K562 (cell line): ENCODE data around the gene GALNT7. TPM values are rescaled to one million over a fixed set of nuclear protein-coding genes. Genes with fewer than 3 reads are reported as not detected.

ENCODE experiments used
- CHD1 ChIP-seq: fragments of 200-600 bp; sonication (generic); IDR thresholded peaks from one replicate; pipeline ENCODE4 v1.6.1; 2012; ENCODE audit warnings: mild to moderate bottlenecking, moderate library complexity, low read length, inconsistent platforms
- CHD4 ChIP-seq: fragments of 200-600 bp; sonication (generic); IDR thresholded peaks from 3 replicates; pipeline ENCODE4 v1.6.1; 2012; ENCODE audit warnings: low read depth, mild to moderate bottlenecking, mixed read lengths, low read length, inconsistent platforms; ENCODE audit not compliant: insufficient read depth, insufficient replicate concordance, poor library complexity, severe bottlenecking
- EHMT2 ChIP-seq: fragments of 450-650 bp; IDR thresholded peaks from 2 replicates; pipeline ENCODE4 v1.6.1; 2018; ENCODE audit warnings: antibody characterized with exemption
- FOXK1 ChIP-seq: sonication (generic); formaldehyde crosslinking; IDR thresholded peaks from 2 replicates; pipeline ENCODE4 v1.8.0; 2022; ENCODE audit warnings: missing genetic modification reagents, mild to moderate bottlenecking, borderline replicate concordance
- FOXP1 ChIP-seq: sonication (generic); formaldehyde crosslinking; IDR thresholded peaks from 2 replicates; pipeline ENCODE4 v1.8.0; 2022; ENCODE audit warnings: mild to moderate bottlenecking, missing genetic modification reagents
- HDAC3 ChIP-seq: fragments of 450-650 bp; IDR thresholded peaks from 2 replicates; pipeline ENCODE4 v1.6.1; 2018; ENCODE audit warnings: borderline replicate concordance, mild to moderate bottlenecking, moderate library complexity; ENCODE audit not compliant: partially characterized antibody
- HMBOX1 ChIP-seq: sonication (generic); IDR thresholded peaks from 2 replicates; pipeline ENCODE4 v1.6.1; 2016
- KLF10 ChIP-seq: fragments of 250-450 bp; sonication (Bioruptor Pico); IDR thresholded peaks from 2 replicates; pipeline ENCODE4 v1.6.1; 2021; ENCODE audit warnings: matching md5 sums
- MCM3 ChIP-seq: fragments of 450-650 bp; IDR thresholded peaks from 2 replicates; pipeline ENCODE4 v1.6.1; 2016
- MTA3 ChIP-seq: fragments of 450-650 bp; formaldehyde crosslinking; IDR thresholded peaks from 2 replicates; pipeline ENCODE4 v1.6.1; 2017; ENCODE audit warnings: mild to moderate bottlenecking, borderline replicate concordance
- NCOA2 ChIP-seq, 2 experiments: fragments of 450-650 bp; IDR thresholded peaks; 2 replicates each; pipeline ENCODE4 v1.6.1; 2018; ENCODE audit warnings: mild to moderate bottlenecking in 2 of 2, moderate library complexity in 1 of 2; ENCODE audit not compliant: partially characterized antibody in 2 of 2
- NELFE ChIP-seq: IDR thresholded peaks from 2 replicates; pipeline ENCODE4 v1.6.1; 2011; ENCODE audit warnings: mild to moderate bottlenecking; ENCODE audit not compliant: insufficient read depth, insufficient read length
- POLR2B ChIP-seq: fragments of 450-650 bp; IDR thresholded peaks from 2 replicates; pipeline ENCODE4 v1.6.1; 2018; ENCODE audit warnings: low read depth; ENCODE audit not compliant: partially characterized antibody
- RAD51 ChIP-seq: fragments of 450-650 bp; IDR thresholded peaks from 2 replicates; pipeline ENCODE4 v1.7.1; 2016; ENCODE audit warnings: low read depth, mild to moderate bottlenecking, borderline replicate concordance
- SMARCE1 ChIP-seq: fragments of 450-650 bp; IDR thresholded peaks from 2 replicates; pipeline ENCODE4 v1.7.1; 2016; ENCODE audit warnings: mild to moderate bottlenecking
- SUPT5H ChIP-seq: fragments of 450-650 bp; IDR thresholded peaks from 2 replicates; pipeline ENCODE4 v1.6.1; 2016
- TAF1 ChIP-seq: IDR thresholded peaks from 2 replicates; pipeline ENCODE4 v1.6.1; 2011; ENCODE audit warnings: mild to moderate bottlenecking, low read length, moderate library complexity; ENCODE audit not compliant: insufficient read depth, control insufficient read depth, severe bottlenecking; ENCODE audit errors: extremely low read depth
- ZBTB1 ChIP-seq: sonication (generic); formaldehyde crosslinking; IDR thresholded peaks from 2 replicates; pipeline ENCODE4 v1.8.1; 2023; ENCODE audit warnings: missing genetic modification reagents, low read depth, mild to moderate bottlenecking, borderline replicate concordance
- ZNF124 ChIP-seq: sonication (generic); formaldehyde crosslinking; IDR thresholded peaks from 2 replicates; pipeline ENCODE4 v1.8.1; 2022; ENCODE audit warnings: missing genetic modification reagents
- ZNF134 ChIP-seq: fragments of 250-450 bp; sonication (Bioruptor Pico); conservative IDR thresholded peaks from 2 replicates; pipeline ENCODE4 v1.4.0; 2020
- ZNF165 ChIP-seq: fragments of 250-450 bp; sonication (Bioruptor Pico); IDR thresholded peaks from 2 replicates; pipeline ENCODE4 v1.4.0; 2020; ENCODE audit warnings: borderline replicate concordance
- ZNF24 ChIP-seq: fragments of 450-650 bp; IDR thresholded peaks from 2 replicates; pipeline ENCODE4 v1.6.1; 2016
- ZNF584 ChIP-seq: fragments of 200-800 bp; sonication (Bioruptor generic); IDR thresholded peaks from 2 replicates; pipeline ENCODE4 v1.6.1; 2016; ENCODE audit warnings: low read depth, mild to moderate bottlenecking, missing genetic modification characterization, missing compliant biosample characterization
- polyA plus RNA-seq, 8 experiments: library from polyadenylated mRNA; depleted of rRNA in 4 of 8; stranded (reverse) in 5 of 8; unstranded in 3 of 8; fragments of >200 nt; fragmentation: Nextera tagmentation in 2 of 8; fragmentation: Illumina TruSeq in 1 of 8; extraction: Ambion mirVana in 2 of 8; extraction: Trizol in 1 of 8; gene quantifications; 2 replicates each; pipeline versions ENCODE4 v1.2.1 to v1.2.3, GENCODE V29; 2011 to 2014; ENCODE audit warnings: inconsistent platforms in 1 of 8, missing spikeins in 1 of 8
- total RNA-seq, 7 experiments: library from RNA; depleted of rRNA in 6 of 7; stranded (reverse); fragments of >200 nt in 6 of 7; fragmentation: Illumina TruSeq in 2 of 7; extraction: Trizol in 2 of 7; gene quantifications; 2 replicates each; pipeline versions ENCODE4 v1.2.1 to v1.2.3, GENCODE V29; 2011 to 2021; ENCODE audit warnings: low replicate concordance in 1 of 7
- TF ChIP-seq, protein P1 (sequence below): fragments of 450-650 bp; formaldehyde crosslinking; IDR thresholded peaks from 2 replicates; pipeline ENCODE4 v1.4.0; 2022; ENCODE audit warnings: missing genetic modification characterization
- TF ChIP-seq, protein P2 (sequence below): fragments of 250-450 bp; sonication (Bioruptor Pico); IDR thresholded peaks from 2 replicates; pipeline ENCODE4 v1.5.0; 2020; ENCODE audit warnings: mild to moderate bottlenecking, borderline replicate concordance
- TF ChIP-seq, protein P3 (sequence below): fragments of 250-450 bp; sonication (Bioruptor Pico); IDR thresholded peaks from 2 replicates; pipeline ENCODE4 v1.5.0; 2020; ENCODE audit warnings: mild to moderate bottlenecking

Gene GALNT7
- total and polyA plus RNA-seq, 9 of the 15 experiments (the other 6 are each of a cell fraction or from before 2014, with no cell fraction given) = 16.7 to 38.7 (median 31.1) TPM

DNA sequence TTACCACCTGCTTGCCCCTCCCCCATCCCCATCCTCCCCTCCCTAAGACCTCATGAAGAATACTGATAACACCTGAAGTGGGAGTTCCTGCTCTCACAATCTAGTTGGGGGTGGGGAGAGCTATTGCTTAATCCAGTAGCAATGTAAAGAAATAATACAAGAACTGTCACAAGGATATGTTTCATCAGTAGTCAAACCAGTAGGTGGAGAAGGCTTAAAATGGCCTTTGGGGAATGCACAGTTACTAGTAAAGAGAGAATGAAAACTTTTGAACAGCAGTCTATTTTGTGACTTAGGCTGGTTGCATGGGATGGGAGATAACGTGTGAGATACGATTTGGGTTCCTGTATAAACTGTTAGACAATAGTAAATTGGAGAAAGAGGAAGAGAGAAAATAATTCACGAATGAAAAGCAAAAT lies 6.0 kb downstream of the GALNT7 start (continued):
- TF ChIP-seq FOXK1 (no peak), HMBOX1 (peak; percentile 86), ZNF165 (CRISPR knock-in tag) (no peak), FOXP1 (CRISPR knock-in tag) (no peak), SUPT5H (no peak), ZBTB1 (no peak), RAD51 (no peak), MCM3 (no peak), EHMT2 (no peak), CHD4 (no peak), NELFE (no peak), HDAC3 (peak; percentile 64), ZNF584 (CRISPR knock-in tag) (no peak), CHD1 (no peak), NCOA2 (IDR thresholded peaks at IDR 0.05; ENCODE audit: partially characterized antibody in 2 of 2) (no peak), ZNF134 (no peak), MTA3 (no peak), POLR2B (no peak), TAF1 (no peak), SMARCE1 (peak; percentile 69; the same call in 1 of the 2 replicates), ZNF24 (no peak), ZNF124 (CRISPR knock-in tag) (no peak), KLF10 (no peak)
- TF ChIP-seq, protein P1, sequence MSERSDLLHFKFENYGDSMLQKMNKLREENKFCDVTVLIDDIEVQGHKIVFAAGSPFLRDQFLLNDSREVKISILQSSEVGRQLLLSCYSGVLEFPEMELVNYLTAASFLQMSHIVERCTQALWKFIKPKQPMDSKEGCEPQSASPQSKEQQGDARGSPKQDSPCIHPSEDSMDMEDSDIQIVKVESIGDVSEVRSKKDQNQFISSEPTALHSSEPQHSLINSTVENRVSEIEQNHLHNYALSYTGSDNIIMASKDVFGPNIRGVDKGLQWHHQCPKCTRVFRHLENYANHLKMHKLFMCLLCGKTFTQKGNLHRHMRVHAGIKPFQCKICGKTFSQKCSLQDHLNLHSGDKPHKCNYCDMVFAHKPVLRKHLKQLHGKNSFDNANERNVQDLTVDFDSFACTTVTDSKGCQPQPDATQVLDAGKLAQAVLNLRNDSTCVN (CRISPR knock-in tag) = no peak
- TF ChIP-seq, protein P2, sequence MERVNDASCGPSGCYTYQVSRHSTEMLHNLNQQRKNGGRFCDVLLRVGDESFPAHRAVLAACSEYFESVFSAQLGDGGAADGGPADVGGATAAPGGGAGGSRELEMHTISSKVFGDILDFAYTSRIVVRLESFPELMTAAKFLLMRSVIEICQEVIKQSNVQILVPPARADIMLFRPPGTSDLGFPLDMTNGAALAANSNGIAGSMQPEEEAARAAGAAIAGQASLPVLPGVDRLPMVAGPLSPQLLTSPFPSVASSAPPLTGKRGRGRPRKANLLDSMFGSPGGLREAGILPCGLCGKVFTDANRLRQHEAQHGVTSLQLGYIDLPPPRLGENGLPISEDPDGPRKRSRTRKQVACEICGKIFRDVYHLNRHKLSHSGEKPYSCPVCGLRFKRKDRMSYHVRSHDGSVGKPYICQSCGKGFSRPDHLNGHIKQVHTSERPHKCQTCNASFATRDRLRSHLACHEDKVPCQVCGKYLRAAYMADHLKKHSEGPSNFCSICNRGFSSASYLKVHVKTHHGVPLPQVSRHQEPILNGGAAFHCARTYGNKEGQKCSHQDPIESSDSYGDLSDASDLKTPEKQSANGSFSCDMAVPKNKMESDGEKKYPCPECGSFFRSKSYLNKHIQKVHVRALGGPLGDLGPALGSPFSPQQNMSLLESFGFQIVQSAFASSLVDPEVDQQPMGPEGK = no peak
- TF ChIP-seq, protein P3, sequence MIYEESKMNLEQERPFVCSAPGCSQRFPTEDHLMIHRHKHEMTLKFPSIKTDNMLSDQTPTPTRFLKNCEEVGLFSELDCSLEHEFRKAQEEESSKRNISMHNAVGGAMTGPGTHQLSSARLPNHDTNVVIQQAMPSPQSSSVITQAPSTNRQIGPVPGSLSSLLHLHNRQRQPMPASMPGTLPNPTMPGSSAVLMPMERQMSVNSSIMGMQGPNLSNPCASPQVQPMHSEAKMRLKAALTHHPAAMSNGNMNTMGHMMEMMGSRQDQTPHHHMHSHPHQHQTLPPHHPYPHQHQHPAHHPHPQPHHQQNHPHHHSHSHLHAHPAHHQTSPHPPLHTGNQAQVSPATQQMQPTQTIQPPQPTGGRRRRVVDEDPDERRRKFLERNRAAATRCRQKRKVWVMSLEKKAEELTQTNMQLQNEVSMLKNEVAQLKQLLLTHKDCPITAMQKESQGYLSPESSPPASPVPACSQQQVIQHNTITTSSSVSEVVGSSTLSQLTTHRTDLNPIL (CRISPR knock-in tag) = no peak
